ENCODE data around the gene FAM9A.

Gene FAM9A

GRCh38 chrX:8841911-8842310 lies 40.7 kb upstream of the FAM9A start:
- Histone ChIP-seq H3K79me2 (ENCODE audit: control insufficient read depth, low read length) (no peaks in the 10 kb centered on the region), H4K20me1 (ENCODE audit: control insufficient read depth, insufficient read depth, low read depth, low read length) (no peaks in the 10 kb centered on the region), H3K9me2 (replicated peaks; ENCODE audit: control insufficient read depth, low read length) (no peaks in the 10 kb centered on the region), H3F3A (ENCODE audit: control insufficient read depth, insufficient read depth) (no peaks in the 10 kb centered on the region), H3K36me3 (ENCODE audit: control insufficient read depth, low read length) (no peaks in the 10 kb centered on the region), H3K4me1 (ENCODE audit: control insufficient read depth, low read length) (no peaks in the 10 kb centered on the region), H3K9me3 (ENCODE audit: control insufficient read depth, insufficient read depth, low read length) (no peaks in the 10 kb centered on the region), H3K27ac (ENCODE audit: low read depth, low read length) (no peak overlapping the region), H3K4me3 (ENCODE audit: low read length) (no peak overlapping the region), H3K27me3 (ENCODE audit: control insufficient read depth, low read length) (no peaks in the 10 kb centered on the region), H3K4me2 (ENCODE audit: low read length) (no peak overlapping the region)
- TF ChIP-seq CTCF (IDR thresholded peaks at IDR 0.05; ENCODE audit: low read depth, low read length, poor library complexity, severe bottlenecking) = no peak
- TF ChIP-seq EZH2phosphoT487 (IDR thresholded peaks at IDR 0.05; ENCODE audit: borderline replicate concordance, low read length) = no peak

GRCh38 chrX:8834392-8834791 lies 33.2 kb upstream of the FAM9A start:
- H3K4me1 ChIP-seq (ENCODE audit: control insufficient read depth, low read length) = no peaks in the 10 kb centered on the region
- no peak overlapping the region for H3K27ac ChIP-seq (ENCODE audit: low read depth, low read length)
- no peaks in the 10 kb centered on the region for H3K79me2 ChIP-seq (ENCODE audit: control insufficient read depth, low read length)
- H3K36me3 ChIP-seq (ENCODE audit: control insufficient read depth, low read length) = no peaks in the 10 kb centered on the region
- H3K4me3 ChIP-seq (ENCODE audit: low read length) = no peak overlapping the region
- H3K9me2 ChIP-seq (replicated peaks; ENCODE audit: control insufficient read depth, low read length) = no peaks in the 10 kb centered on the region
- H3F3A ChIP-seq (ENCODE audit: control insufficient read depth, insufficient read depth) = no peaks in the 10 kb centered on the region
- no peak overlapping the region for H3K4me2 ChIP-seq (ENCODE audit: low read length)
- no peaks in the 10 kb centered on the region for H3K27me3 ChIP-seq (ENCODE audit: control insufficient read depth, low read length)
- H3K9me3 ChIP-seq (ENCODE audit: control insufficient read depth, insufficient read depth, low read length) = no peaks in the 10 kb centered on the region
- no peaks in the 10 kb centered on the region for H4K20me1 ChIP-seq (ENCODE audit: control insufficient read depth, insufficient read depth, low read depth, low read length)
- TF ChIP-seq CTCF (IDR thresholded peaks at IDR 0.05; ENCODE audit: low read depth, low read length, poor library complexity, severe bottlenecking) = no peak
- TF ChIP-seq EZH2phosphoT487 (IDR thresholded peaks at IDR 0.05; ENCODE audit: borderline replicate concordance, low read length) = no peak

GRCh38 chrX:8832582-8833378 lies 31.6 kb upstream of the FAM9A start:
- H3K9me2 ChIP-seq (replicated peaks; ENCODE audit: control insufficient read depth, low read length) = no peaks in the 10 kb centered on the region
- no peak overlapping the region for H3K4me3 ChIP-seq (ENCODE audit: low read length)
- H3K4me2 ChIP-seq (ENCODE audit: low read length) = no peak overlapping the region
- no peaks in the 10 kb centered on the region for H3K9me3 ChIP-seq (ENCODE audit: control insufficient read depth, insufficient read depth, low read length)
- H3K4me1 ChIP-seq (ENCODE audit: control insufficient read depth, low read length) = no peaks in the 10 kb centered on the region
- no peaks in the 10 kb centered on the region for H3K79me2 ChIP-seq (ENCODE audit: control insufficient read depth, low read length)
- H3K36me3 ChIP-seq (ENCODE audit: control insufficient read depth, low read length) = no peaks in the 10 kb centered on the region
- H3F3A ChIP-seq (ENCODE audit: control insufficient read depth, insufficient read depth) = no peaks in the 10 kb centered on the region
- no peak overlapping the region for H3K27ac ChIP-seq (ENCODE audit: low read depth, low read length)
- H4K20me1 ChIP-seq (ENCODE audit: control insufficient read depth, insufficient read depth, low read depth, low read length) = no peaks in the 10 kb centered on the region
- no peaks in the 10 kb centered on the region for H3K27me3 ChIP-seq (ENCODE audit: control insufficient read depth, low read length)
- TF ChIP-seq CTCF (IDR thresholded peaks at IDR 0.05; ENCODE audit: low read depth, low read length, poor library complexity, severe bottlenecking) (no peak), EZH2phosphoT487 (IDR thresholded peaks at IDR 0.05; ENCODE audit: borderline replicate concordance, low read length) (no peak)
